K562 (cell line): Measurements from ENCODE around the gene LAMA2.

Source experiments
- CTCF ChIP-seq, 3 experiments: IDR thresholded peaks in 2 of 3; conservative IDR thresholded peaks in 1 of 3; 2 replicates each; pipeline ENCODE4 v1.5.1; 2011 to 2012; ENCODE audit warnings: low read length in 3 of 3, mild to moderate bottlenecking in 3 of 3, control low read depth in 2 of 3, improper control_type of control experiment in 1 of 3, inconsistent platforms in 1 of 3, low read depth in 1 of 3, mixed read lengths in 1 of 3, moderate library complexity in 1 of 3; ENCODE audit not compliant: insufficient read depth in 2 of 3
- HEY1 ChIP-seq: fragments of 250-450 bp; sonication (Bioruptor Pico); IDR thresholded peaks from 2 replicates; pipeline ENCODE4 v1.5.0; 2020; ENCODE audit warnings: mild to moderate bottlenecking, moderate library complexity, borderline replicate concordance
- NUFIP1 ChIP-seq: fragments of 450-650 bp; IDR thresholded peaks from 2 replicates; pipeline ENCODE4 v1.6.1; 2018; ENCODE audit not compliant: partially characterized antibody
- RNF2 ChIP-seq: sonication (generic); IDR thresholded peaks from 2 replicates; pipeline ENCODE4 v1.6.1; 2016

DNA sequence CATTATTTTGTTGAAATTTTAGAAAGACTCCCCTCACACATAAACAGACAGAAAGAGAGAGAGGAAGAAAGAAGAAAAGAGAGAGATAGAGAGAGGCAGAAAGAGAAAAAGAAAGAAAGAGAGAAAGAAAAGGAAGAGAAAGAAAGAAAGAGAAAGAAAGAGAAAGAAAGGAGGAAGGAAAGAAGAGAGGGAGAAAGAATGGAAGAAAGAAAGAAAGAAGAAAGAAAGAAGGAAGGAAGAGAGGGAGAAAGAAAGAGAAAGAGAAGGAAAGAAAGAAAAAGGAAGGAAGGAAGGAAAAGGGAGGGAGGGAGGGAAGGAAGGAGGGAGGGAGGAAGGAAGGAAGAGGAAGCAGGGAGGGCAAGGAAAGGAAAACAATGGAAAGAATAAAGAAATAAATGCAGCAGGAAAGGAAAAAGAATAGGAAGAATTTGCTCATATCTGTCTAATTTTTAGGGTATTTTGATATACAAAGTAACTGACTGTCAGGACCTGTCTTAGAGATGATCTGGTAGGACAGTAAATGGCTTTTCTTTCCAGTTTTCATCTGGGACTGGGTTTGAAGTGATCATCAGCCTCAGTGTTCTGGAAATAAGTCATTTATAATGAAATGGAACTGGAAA is 325.6 kb downstream of the LAMA2 start:
- TF ChIP-seq NUFIP1 (no peak), RNF2 (no peak), HEY1 (CRISPR knock-in tag) (no peak), CTCF (IDR thresholded peaks at IDR 0.05 in 2 of 3, conservative IDR thresholded peaks at IDR 0.05 in 1 of 3; ENCODE audit: insufficient read depth in 2 of 3, low read depth in 1 of 3, low read length in 3 of 3) (no peak)
